HEK293 (cell line): ENCODE measurements around the gene CRYGN.

Experiments
- CTCF ChIA-PET: fragments of 350-600 bp; formaldehyde crosslinking; extraction: SDS; loops from one replicate; lab custom pipeline; 2021; ENCODE audit warnings: antibody characterized with exemption; lab: Yijun Ruan, JAX
- POLR2A ChIA-PET: fragments of 300-600 bp; formaldehyde crosslinking; extraction: SDS; loops from one replicate; lab custom pipeline; 2020; ENCODE audit warnings: antibody characterized with exemption, inconsistent platforms; lab: Yijun Ruan, JAX
- H3K27ac ChIP-seq: fragments of 200-500 bp; sonication (Bioruptor generic); 2 replicates; pipeline ENCODE4 v1.5.1; 2014; ENCODE audit warnings: low read depth, low read length, control low read depth, inconsistent platforms; ENCODE audit errors: extremely low read depth
- H3K36me3 ChIP-seq, 2 experiments: fragments of 200-500 bp in 1 of 2; sonication (Bioruptor generic) in 1 of 2; 1 replicate in 1 of 2; 2 replicates in 1 of 2; pipeline ENCODE4 v1.5.1; 2014 to 2017; ENCODE audit warnings: inconsistent platforms in 2 of 2, low read length in 2 of 2; ENCODE audit not compliant: control insufficient read depth in 2 of 2, insufficient read depth in 1 of 2
- H3K4me1 ChIP-seq: fragments of 200-500 bp; sonication (Bioruptor generic); 2 replicates; pipeline ENCODE4 v1.5.1; 2014; ENCODE audit warnings: mild to moderate bottlenecking, low read length, inconsistent platforms; ENCODE audit not compliant: control insufficient read depth, insufficient read depth
- H3K4me3 ChIP-seq: 2 replicates; pipeline ENCODE4 v1.5.1; 2011; ENCODE audit warnings: low read depth, mild to moderate bottlenecking, control low read depth, low read length, moderate library complexity
- H3K9me3 ChIP-seq: fragments of 200-500 bp; sonication (Bioruptor generic); 2 replicates; pipeline ENCODE4 v1.5.1; 2014; ENCODE audit warnings: low read depth, low read length, inconsistent platforms; ENCODE audit not compliant: control insufficient read depth, insufficient read depth
- FEZF1 ChIP-seq: fragments of 450-650 bp; formaldehyde crosslinking; IDR thresholded peaks from 2 replicates; pipeline ENCODE4 v1.5.1; 2016; ENCODE audit warnings: missing biosample characterization, missing genetic modification characterization
- GFI1B ChIP-seq: fragments of 450-650 bp; formaldehyde crosslinking; IDR thresholded peaks from 2 replicates; pipeline ENCODE4 v1.5.1; 2016; ENCODE audit warnings: missing biosample characterization, missing genetic modification characterization
- KLF16 ChIP-seq: fragments of 450-650 bp; formaldehyde crosslinking; IDR thresholded peaks from 2 replicates; pipeline ENCODE4 v1.5.1; 2017; ENCODE audit warnings: missing biosample characterization, missing genetic modification characterization
- KLF9 ChIP-seq: fragments of 450-650 bp; formaldehyde crosslinking; IDR thresholded peaks from 2 replicates; pipeline ENCODE4 v1.5.1; 2016; ENCODE audit warnings: missing biosample characterization, missing genetic modification characterization, low read depth
- PRDM1 ChIP-seq: fragments of 450-650 bp; formaldehyde crosslinking; IDR thresholded peaks from 2 replicates; pipeline ENCODE4; 2016; ENCODE audit warnings: missing biosample characterization, missing genetic modification characterization
- ZBTB48 ChIP-seq: fragments of 450-650 bp; formaldehyde crosslinking; IDR thresholded peaks from 2 replicates; pipeline ENCODE4 v1.5.1; 2016; ENCODE audit warnings: missing biosample characterization, missing genetic modification characterization
- ZBTB49 ChIP-seq: fragments of 450-650 bp; formaldehyde crosslinking; IDR thresholded peaks from 2 replicates; pipeline ENCODE4 v1.5.1; 2016; ENCODE audit warnings: missing biosample characterization, missing genetic modification characterization, low read depth
- ZNF133 ChIP-seq: fragments of 450-650 bp; formaldehyde crosslinking; IDR thresholded peaks from 2 replicates; pipeline ENCODE4 v1.5.1; 2016; ENCODE audit warnings: missing biosample characterization, missing genetic modification characterization
- ZNF19 ChIP-seq: fragments of 450-650 bp; formaldehyde crosslinking; IDR thresholded peaks from 2 replicates; pipeline ENCODE4; 2016; ENCODE audit warnings: missing biosample characterization, missing genetic modification characterization, low read depth
- ZNF2 ChIP-seq: fragments of 450-650 bp; formaldehyde crosslinking; IDR thresholded peaks from 2 replicates; pipeline ENCODE4 v1.5.1; 2016; ENCODE audit warnings: missing biosample characterization, missing genetic modification characterization
- ZNF510 ChIP-seq: fragments of 450-650 bp; formaldehyde crosslinking; IDR thresholded peaks from 2 replicates; pipeline ENCODE4 v1.5.1; 2018; ENCODE audit warnings: mild to moderate bottlenecking, missing genetic modification characterization, missing biosample characterization; ENCODE audit not compliant: insufficient replicate concordance
- ZNF549 ChIP-seq: fragments of 450-650 bp; IDR thresholded peaks from 2 replicates; pipeline ENCODE4 v1.5.1; 2018; ENCODE audit warnings: missing biosample characterization, missing genetic modification characterization, mild to moderate bottlenecking, inconsistent platforms, moderate library complexity
- ZNF580 ChIP-seq: fragments of 450-650 bp; formaldehyde crosslinking; IDR thresholded peaks from 2 replicates; pipeline ENCODE4 v1.5.1; 2016; ENCODE audit warnings: missing biosample characterization, missing genetic modification characterization
- ZNF626 ChIP-seq: fragments of 450-650 bp; sonication (Bioruptor Pico); formaldehyde crosslinking; IDR thresholded peaks from 2 replicates; pipeline ENCODE4 v1.5.1; 2018; ENCODE audit warnings: missing biosample characterization, missing genetic modification characterization, inconsistent platforms
- ZNF629 ChIP-seq: fragments of 450-650 bp; formaldehyde crosslinking; IDR thresholded peaks from 2 replicates; pipeline ENCODE4 v1.5.1; 2017; ENCODE audit warnings: missing biosample characterization, missing genetic modification characterization
- ZNF658 ChIP-seq: fragments of 450-650 bp; formaldehyde crosslinking; IDR thresholded peaks from 2 replicates; pipeline ENCODE4; 2016; ENCODE audit warnings: missing biosample characterization, missing genetic modification characterization
- ZXDB ChIP-seq: fragments of 450-650 bp; formaldehyde crosslinking; IDR thresholded peaks from 2 replicates; pipeline ENCODE4 v1.5.1; 2016; ENCODE audit warnings: missing biosample characterization, missing genetic modification characterization

Gene CRYGN

GRCh38 chr7:151439855-151440798, at the start of gene CRYGN:
TSS of gene CRYGN (minus strand) at chr7:151440141. CDS start at chr7:151439917, 224 bp downstream.
- Histone ChIP-seq H3K4me1 (no peaks in the 10 kb centered on the region), H3K36me3 (no peaks in the 10 kb centered on the region), H3K4me3 (no peak within 1 kb of the TSS), H3K27ac (no peak within 1 kb of the TSS), H3K9me3 (no peaks in the 10 kb centered on the region)
- ChIA-PET CTCF (no interaction called here), POLR2A (interaction anchor here (1.2 kb wide), 1 partner anchor 80 kb away, joined by 4 read pairs; the partner anchor contains the start of gene RHEB)
- no peak for TF ChIP-seq ZNF549 (tag by site-specific recombination)
- no peak for TF ChIP-seq ZNF580 (tag by site-specific recombination)
- TF ChIP-seq ZNF510: no peak
- TF ChIP-seq ZNF658 (tag by site-specific recombination): no peak
- TF ChIP-seq ZNF626 (tag by site-specific recombination): no peak

- ChIA-PET CTCF (no interaction called here), POLR2A (no interaction called here)
- Histone ChIP-seq H3K4me3 (no peak overlapping the region), H3K36me3 (peaks cover 0 to 59% of the 10 kb centered on the region in 2 experiments; a peak in 1 of 3 replicates), H3K27ac (no peak overlapping the region), H3K4me1 (peaks cover 6% of the 10 kb centered on the region; the same call in 1 of the 2 replicates), H3K9me3 (no peaks in the 10 kb centered on the region)
- TF ChIP-seq ZNF2 (no peak), ZNF133 (tag by site-specific recombination) (no peak), ZBTB48 (tag by site-specific recombination) (no peak)
Measured at GRCh38 chr7:151489498-151489897, 49.6 kb upstream of the CRYGN start.

- Histone ChIP-seq H3K36me3 (peaks cover 7 to 73% of the 10 kb centered on the region in 2 experiments), H3K9me3 (no peaks in the 10 kb centered on the region), H3K4me3 (no peak overlapping the region), H3K4me1 (no peaks in the 10 kb centered on the region), H3K27ac (no peak overlapping the region)
- no peak for TF ChIP-seq ZXDB (tag by site-specific recombination)
- no peak for TF ChIP-seq FEZF1
- TF ChIP-seq ZNF19 (tag by site-specific recombination): no peak
- TF ChIP-seq KLF9 (tag by site-specific recombination): no peak
- no peak for TF ChIP-seq PRDM1 (tag by site-specific recombination)
- TF ChIP-seq GFI1B: no peak
- no peak for TF ChIP-seq KLF16 (tag by site-specific recombination)
- no peak for TF ChIP-seq ZBTB49 (tag by site-specific recombination)
- no peak for TF ChIP-seq ZNF629 (tag by site-specific recombination)
- ChIA-PET CTCF (interaction anchor here (0.6 kb wide), 1 partner anchor 1110 kb away, joined by 3 read pairs; no protein-coding TSS in a partner anchor), POLR2A (no interaction called here)
Measured at GRCh38 chr7:151488096-151488495, 48.2 kb upstream of the CRYGN start.
